H9 (cell line): ENCODE results near the gene TTC12. TPM values are rescaled to one million over a fixed set of nuclear protein-coding genes. Genes with fewer than 3 reads are reported as not detected.

Experiments
- DNase-seq: peaks from one replicate; pipeline ENCODE4 v3.0.0-alpha.2; 2017
- H2AFZ ChIP-seq: one replicate; pipeline ENCODE4 v1.6.1; 2013; ENCODE audit warnings: mild to moderate bottlenecking, low read length, control low read depth, moderate library complexity
- H2AK5ac ChIP-seq: 2 replicates; pipeline ENCODE4 v1.6.1; 2013; ENCODE audit warnings: low read length, control low read depth, mixed read lengths; ENCODE audit not compliant: insufficient read length
- H2BK120ac ChIP-seq: one replicate; pipeline ENCODE4 v1.6.1; 2013; ENCODE audit warnings: low read depth, mild to moderate bottlenecking, low read length, control low read depth, inconsistent platforms; ENCODE audit not compliant: poor library complexity, severe bottlenecking
- H2BK12ac ChIP-seq: 2 replicates; pipeline ENCODE4 v1.6.1; 2013; ENCODE audit warnings: low read length, control low read depth, mixed read lengths, low read depth; ENCODE audit not compliant: insufficient read length
- H2BK15ac ChIP-seq: 2 replicates; pipeline ENCODE4 v1.6.1; 2013; ENCODE audit warnings: low read depth, low read length, control low read depth
- H2BK20ac ChIP-seq: one replicate; pipeline ENCODE4 v1.6.1; 2013; ENCODE audit warnings: low read depth, mild to moderate bottlenecking, low read length, control low read depth, inconsistent platforms; ENCODE audit not compliant: poor library complexity, severe bottlenecking
- H2BK5ac ChIP-seq: 2 replicates; pipeline ENCODE4 v1.6.1; 2013; ENCODE audit warnings: low read length, control low read depth, mixed read lengths; ENCODE audit not compliant: insufficient read length
- H3K14ac ChIP-seq: 2 replicates; pipeline ENCODE4 v1.6.1; 2013; ENCODE audit warnings: low read length, control low read depth; ENCODE audit not compliant: insufficient read depth
- H3K18ac ChIP-seq: 2 replicates; pipeline ENCODE4 v1.6.1; 2013; ENCODE audit warnings: low read depth, mild to moderate bottlenecking, mixed read lengths, low read length, control low read depth; ENCODE audit not compliant: insufficient read length
- H3K23ac ChIP-seq: 2 replicates; pipeline ENCODE4 v1.6.1; 2013; ENCODE audit warnings: low read length, control low read depth, mixed read lengths, low read depth; ENCODE audit not compliant: insufficient read length
- H3K23me2 ChIP-seq: 2 replicates; pipeline ENCODE4 v1.6.1; 2013; ENCODE audit warnings: low read depth, mild to moderate bottlenecking, mixed read lengths, low read length, control low read depth; ENCODE audit not compliant: insufficient read length, poor library complexity, severe bottlenecking
- H3K27ac ChIP-seq: 2 replicates; pipeline ENCODE4 v1.5.1; 2013; ENCODE audit warnings: low read length, control low read depth, mixed read lengths, low read depth; ENCODE audit not compliant: insufficient read length
- H3K27me3 ChIP-seq: 2 replicates; pipeline ENCODE4 v1.6.1; 2013; ENCODE audit warnings: low read length, control low read depth, inconsistent platforms; ENCODE audit not compliant: insufficient read depth
- H3K4ac ChIP-seq: 2 replicates; pipeline ENCODE4 v1.6.1; 2013; ENCODE audit warnings: low read depth, mild to moderate bottlenecking, control low read depth, inconsistent platforms, low read length, moderate library complexity
- H3K4me1 ChIP-seq: 2 replicates; pipeline ENCODE4 v1.6.1; 2013; ENCODE audit warnings: low read length, control low read depth, inconsistent platforms; ENCODE audit not compliant: insufficient read depth
- H3K4me2 ChIP-seq: 2 replicates; pipeline ENCODE4 v1.6.1; 2013; ENCODE audit warnings: low read length, control low read depth, mixed read lengths; ENCODE audit not compliant: insufficient read length, insufficient read depth
- H3K56ac ChIP-seq: 2 replicates; pipeline ENCODE4 v1.6.1; 2013; ENCODE audit warnings: low read depth, mild to moderate bottlenecking, mixed read lengths, low read length, control low read depth; ENCODE audit not compliant: insufficient read length
- H3K79me1 ChIP-seq: 2 replicates; pipeline ENCODE4 v1.6.1; 2013; ENCODE audit warnings: low read depth, mild to moderate bottlenecking, moderate library complexity, low read length, control low read depth, inconsistent platforms; ENCODE audit not compliant: insufficient read depth, poor library complexity, severe bottlenecking
- H3K79me2 ChIP-seq: 2 replicates; pipeline ENCODE4 v1.6.1; 2013; ENCODE audit warnings: low read length, control low read depth, inconsistent platforms; ENCODE audit not compliant: insufficient read depth
- H3K9ac ChIP-seq: 2 replicates; pipeline ENCODE4 v1.6.1; 2013; ENCODE audit warnings: low read length, control low read depth, mixed read lengths; ENCODE audit not compliant: insufficient read length; ENCODE audit errors: extremely low read depth
- H3K9me3 ChIP-seq: one replicate; pipeline ENCODE4 v1.6.1; 2013; ENCODE audit warnings: low read depth, low read length, inconsistent platforms; ENCODE audit not compliant: control insufficient read depth
- H3T11ph ChIP-seq: one replicate; pipeline ENCODE4 v1.6.1; 2013; ENCODE audit warnings: mild to moderate bottlenecking, low read length, control low read depth, inconsistent platforms
- H4K20me1 ChIP-seq: one replicate; pipeline ENCODE4 v1.6.1; 2013; ENCODE audit not compliant: control insufficient read depth, insufficient read length, insufficient read depth
- H4K5ac ChIP-seq: 2 replicates; pipeline ENCODE4 v1.6.1; 2013; ENCODE audit warnings: low read depth, mild to moderate bottlenecking, mixed read lengths, low read length, control low read depth; ENCODE audit not compliant: insufficient read length
- H4K8ac ChIP-seq: replicated peaks from 2 replicates; pipeline ENCODE4 v1.6.1; 2013; ENCODE audit warnings: low read length, control low read depth, mixed read lengths, low read depth; ENCODE audit not compliant: insufficient read length
- H4K91ac ChIP-seq: 2 replicates; pipeline ENCODE4 v1.6.1; 2013; ENCODE audit warnings: low read depth, mild to moderate bottlenecking, moderate library complexity, mixed read lengths, low read length, control low read depth; ENCODE audit not compliant: insufficient read length
- H3K27ac Mint-ChIP-seq, 3 experiments: 2 replicates in 2 of 3; 3 replicates in 1 of 3; pipeline ENCODE4 v1.8.0; 2020 to 2021; ENCODE audit warnings: mixed read lengths in 3 of 3, mild to moderate bottlenecking in 1 of 3, moderate library complexity in 1 of 3
- H3K27me3 Mint-ChIP-seq: 2 replicates; pipeline ENCODE4 v1.8.0; 2021; ENCODE audit warnings: low read depth, mild to moderate bottlenecking, moderate library complexity, mixed read lengths
- H3K36me3 Mint-ChIP-seq, 3 experiments: 2 replicates in 2 of 3; 3 replicates in 1 of 3; pipeline ENCODE4 v1.8.0; 2020 to 2021; ENCODE audit warnings: low read depth in 3 of 3, mixed read lengths in 3 of 3; ENCODE audit not compliant: insufficient read depth in 1 of 3
- H3K4me1 Mint-ChIP-seq, 2 experiments: 2 replicates each; pipeline ENCODE4 v1.8.0; 2020; ENCODE audit warnings: mixed read lengths in 2 of 2
- H3K4me3 Mint-ChIP-seq, 2 experiments: 2 replicates in 1 of 2; 3 replicates in 1 of 2; pipeline ENCODE4 v1.8.0; 2020 to 2021; ENCODE audit warnings: mild to moderate bottlenecking in 2 of 2, mixed read lengths in 2 of 2, moderate library complexity in 1 of 2
- H3K9me3 Mint-ChIP-seq, 2 experiments: 2 replicates in 1 of 2; 3 replicates in 1 of 2; pipeline ENCODE4 v1.8.0; 2020; ENCODE audit warnings: mild to moderate bottlenecking in 2 of 2, mixed read lengths in 2 of 2, moderate library complexity in 1 of 2
- CTCF ChIP-seq: fragments of 200-600 bp; sonication (generic); conservative IDR thresholded peaks from 3 replicates; pipeline ENCODE4 v1.8.0; 2021; ENCODE audit warnings: antibody characterized with exemption, mild to moderate bottlenecking
- WGBS: extraction: QIAGEN DNeasy Blood & Tissue Kit; methylation state at CpG from one replicate; pipeline ENCODE4 v1.1.7; 2013; ENCODE audit warnings: missing lambda C conversion rate, low lambda C conversion rate, mixed read lengths; ENCODE audit not compliant: insufficient read length; ENCODE audit errors: extremely low coverage; 5-methylcytosine and 5-hydroxymethylcytosine counted together
- total RNA-seq: library from RNA; stranded (reverse); gene quantifications from 2 replicates; pipeline ENCODE4 v1.2.1, GENCODE V29; 2021

The TTC12 gene
- total RNA-seq, 1 experiment from 2014 or later = 8.3 TPM

GRCh38 chr11:113275602-113276001, 38.8 kb upstream of the TTC12 start:
- H3K4me1 ChIP-seq = no peaks in the 10 kb centered on the region
- H2AFZ ChIP-seq = no peak overlapping the region
- Mint-ChIP-seq H3K4me3 (no peak overlapping the region), H3K27me3 (no peaks in the 10 kb centered on the region; the same call in 1 of the 2 replicates), H3K36me3 (no peaks in the 10 kb centered on the region), H3K27ac (no peak overlapping the region), H3K4me1 (peaks cover 0 to 4% of the 10 kb centered on the region in 2 experiments; a peak in 1 of 4 replicates), H3K9me3 (no peaks in the 10 kb centered on the region)
- H4K91ac ChIP-seq = no peak overlapping the region
- no peak overlapping the region for H4K5ac ChIP-seq
- no peaks in the 10 kb centered on the region for H3K27me3 ChIP-seq
- no peak for DNase-seq
- no peaks in the 10 kb centered on the region for H3K9me3 ChIP-seq
- H3K56ac ChIP-seq = no peak overlapping the region
- no peaks in the 10 kb centered on the region for H4K20me1 ChIP-seq
- H3K14ac ChIP-seq = no peak overlapping the region
- no peaks in the 10 kb centered on the region for H3K79me1 ChIP-seq
- no peak overlapping the region for H3K4me2 ChIP-seq
- no peak overlapping the region for H3K23ac ChIP-seq
- no peak overlapping the region for H2BK5ac ChIP-seq
- WGBS = no CpG with 5 or more reads among the region's 7 CpGs
- H3K9ac ChIP-seq = no peak overlapping the region
- H2BK20ac ChIP-seq = no peak overlapping the region
- no peak overlapping the region for H3K4ac ChIP-seq
- H2AK5ac ChIP-seq = no peak overlapping the region
- TF ChIP-seq CTCF = no peak
- H3K18ac ChIP-seq = no peak overlapping the region
- H3T11ph ChIP-seq = no peak overlapping the region
- H2BK12ac ChIP-seq = no peak overlapping the region
- no peak overlapping the region for H4K8ac ChIP-seq
- H2BK120ac ChIP-seq = no peak overlapping the region
- no peak overlapping the region for H2BK15ac ChIP-seq
- no peaks in the 10 kb centered on the region for H3K79me2 ChIP-seq
- no peak overlapping the region for H3K27ac ChIP-seq
- no peaks in the 10 kb centered on the region for H3K23me2 ChIP-seq
